Vagina (tissue), 2 donors: ENCODE results near the gene ITIH2. TPM values are rescaled to one million over a fixed set of nuclear protein-coding genes. Genes with fewer than 3 reads are reported as not detected.
"Not testable (repeated sequence)": the region's sequence is repeated elsewhere in the genome, so short reads cannot be mapped to it uniquely, and the experiment has no call there.

Experiments
- DNase-seq, 2 donors: peaks; one replicate each; pipeline ENCODE4 v3.0.0-alpha.2; 2017; ENCODE audit errors: extremely low spot score in 2 of 2
- H3K27ac ChIP-seq: fragments of 200-600 bp; sonication (generic); one replicate; pipeline ENCODE4 v1.5.1; 2019
- H3K27me3 ChIP-seq: fragments of 200-600 bp; sonication (generic); one replicate; pipeline ENCODE4 v1.5.1; 2019
- H3K36me3 ChIP-seq, 2 donors: fragments of 200-600 bp; sonication (generic); one replicate each; pipeline ENCODE4 v1.5.1; 2017 to 2019
- H3K4me1 ChIP-seq: fragments of 200-600 bp; sonication (generic); one replicate; pipeline ENCODE4 v1.5.1; 2019
- H3K4me3 ChIP-seq, 2 donors: fragments of 200-600 bp; sonication (generic); 1 replicate in 1 of 2; 2 replicates in 1 of 2; pipeline ENCODE4 v1.5.1; 2016 to 2019
- H3K9me3 ChIP-seq: fragments of 200-600 bp; sonication (generic); one replicate; pipeline ENCODE4 v1.5.1; 2019
- POLR2A ChIP-seq, 2 donors: fragments of 450-650 bp; IDR thresholded peaks; one replicate each; pipeline ENCODE4 v1.6.1; 2017; ENCODE audit warnings: antibody characterized with exemption in 2 of 2, mild to moderate bottlenecking in 2 of 2, moderate library complexity in 2 of 2
- POLR2AphosphoS5 ChIP-seq, 2 donors: sonication (generic); formaldehyde crosslinking; IDR thresholded peaks; one replicate each; pipeline ENCODE4 v1.9.0; 2017; ENCODE audit warnings: antibody characterized with exemption in 2 of 2, mild to moderate bottlenecking in 2 of 2, low read depth in 1 of 2; ENCODE audit not compliant: insufficient read depth in 1 of 2
- intact Hi-C: fragments of 100-400 bp; cut with DNase I; formaldehyde crosslinking; loops from one replicate; pipeline ENCODE4 v1.15.1; 2023
- total RNA-seq: library from RNA; depleted of rRNA; stranded (reverse); fragments of >200 nt; gene quantifications from one replicate; pipeline ENCODE4 v1.2.3, GENCODE V29; 2016
- TF ChIP-seq, protein P1 (sequence below), 3 experiments: fragments of 450-650 bp in 2 of 3; fragments of 200-600 bp in 1 of 3; sonication (generic) in 1 of 3; IDR thresholded peaks; one replicate each; pipeline ENCODE4 v1.5.1; 2017 to 2019; ENCODE audit warnings: antibody characterized with exemption in 3 of 3, mild to moderate bottlenecking in 2 of 3, moderate library complexity in 2 of 3

ITIH2 gene
- total RNA-seq, 1 donor from 2014 or later: not detected

DNA sequence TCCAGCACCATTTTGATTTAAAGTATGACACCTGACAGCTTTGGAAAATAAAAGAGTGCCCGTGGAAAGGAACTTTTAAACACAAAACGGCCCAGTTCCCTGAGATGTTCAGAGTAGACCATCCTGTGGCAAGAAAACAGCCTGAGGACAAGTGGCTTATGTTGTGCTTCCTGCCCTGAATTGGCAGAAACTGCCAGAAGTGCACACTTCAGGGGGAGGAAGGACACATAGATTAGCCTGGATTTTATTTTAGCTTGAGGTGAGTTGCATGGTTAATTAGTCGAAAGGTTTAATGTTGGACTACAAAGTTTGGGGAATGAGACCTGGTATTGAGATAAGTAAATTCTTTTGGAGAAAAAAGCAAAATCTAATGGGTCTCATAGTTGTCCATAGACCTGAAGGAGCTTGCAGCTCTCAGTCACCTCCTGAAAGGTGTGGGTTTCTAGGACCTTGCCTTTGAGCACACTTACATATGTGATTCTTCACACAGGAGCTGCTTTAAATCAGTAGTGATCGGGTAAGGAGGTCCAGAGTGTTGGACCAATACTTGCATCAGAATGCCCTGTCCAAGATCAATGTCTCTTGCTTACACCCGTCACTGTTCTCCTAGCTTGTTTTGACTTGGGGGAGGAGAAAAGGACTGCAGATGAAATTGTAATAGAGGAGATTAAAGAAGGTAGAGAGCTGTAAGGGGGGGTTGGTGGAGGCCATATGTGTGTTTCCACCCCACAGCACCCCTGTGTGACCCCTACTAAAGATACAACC is 4.9 kb downstream of the ITIH2 start:
- Histone ChIP-seq H3K36me3 (no peaks in the 10 kb centered on the region), H3K27ac (no peak overlapping the region), H3K9me3 (no peaks in the 10 kb centered on the region), H3K27me3 (no peaks in the 10 kb centered on the region), H3K4me1 (no peaks in the 10 kb centered on the region), H3K4me3 (no peak overlapping the region)
- no peak for DNase-seq
- intact Hi-C loops: no loop called here
- no peak for TF ChIP-seq POLR2A (IDR thresholded peaks at IDR 0.05)
- TF ChIP-seq, protein P1, sequence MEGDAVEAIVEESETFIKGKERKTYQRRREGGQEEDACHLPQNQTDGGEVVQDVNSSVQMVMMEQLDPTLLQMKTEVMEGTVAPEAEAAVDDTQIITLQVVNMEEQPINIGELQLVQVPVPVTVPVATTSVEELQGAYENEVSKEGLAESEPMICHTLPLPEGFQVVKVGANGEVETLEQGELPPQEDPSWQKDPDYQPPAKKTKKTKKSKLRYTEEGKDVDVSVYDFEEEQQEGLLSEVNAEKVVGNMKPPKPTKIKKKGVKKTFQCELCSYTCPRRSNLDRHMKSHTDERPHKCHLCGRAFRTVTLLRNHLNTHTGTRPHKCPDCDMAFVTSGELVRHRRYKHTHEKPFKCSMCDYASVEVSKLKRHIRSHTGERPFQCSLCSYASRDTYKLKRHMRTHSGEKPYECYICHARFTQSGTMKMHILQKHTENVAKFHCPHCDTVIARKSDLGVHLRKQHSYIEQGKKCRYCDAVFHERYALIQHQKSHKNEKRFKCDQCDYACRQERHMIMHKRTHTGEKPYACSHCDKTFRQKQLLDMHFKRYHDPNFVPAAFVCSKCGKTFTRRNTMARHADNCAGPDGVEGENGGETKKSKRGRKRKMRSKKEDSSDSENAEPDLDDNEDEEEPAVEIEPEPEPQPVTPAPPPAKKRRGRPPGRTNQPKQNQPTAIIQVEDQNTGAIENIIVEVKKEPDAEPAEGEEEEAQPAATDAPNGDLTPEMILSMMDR (IDR thresholded peaks at IDR 0.05): no peak
- TF ChIP-seq POLR2AphosphoS5 (IDR thresholded peaks at IDR 0.05; ENCODE audit: insufficient read depth in 1 of 2, low read depth in 1 of 2): no peak

DNA sequence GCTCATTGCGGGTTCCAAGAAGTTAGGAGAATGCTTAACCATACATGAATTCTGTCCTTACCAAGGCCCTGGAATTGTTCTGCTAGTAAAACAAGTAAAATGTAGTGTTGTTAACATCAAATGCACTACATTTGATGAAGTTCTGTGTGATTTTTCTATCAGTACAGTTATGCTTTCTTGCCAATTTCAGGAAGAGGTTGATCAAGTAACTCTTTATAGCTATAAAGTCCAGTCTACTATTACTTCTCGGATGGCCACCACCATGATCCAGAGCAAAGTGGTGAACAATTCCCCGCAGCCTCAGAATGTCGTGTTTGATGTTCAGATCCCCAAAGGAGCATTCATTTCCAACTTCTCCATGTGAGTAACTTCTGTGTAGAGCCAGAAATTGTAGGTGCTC is 5.7 kb downstream of the ITIH2 start:
- TF ChIP-seq, protein P1 (IDR thresholded peaks at IDR 0.05): no peak
- DNase-seq: no peak
- intact Hi-C loops: no loop called here
- Histone ChIP-seq H3K36me3 (no peaks in the 10 kb centered on the region), H3K4me1 (no peaks in the 10 kb centered on the region), H3K4me3 (no peak overlapping the region), H3K27me3 (no peaks in the 10 kb centered on the region), H3K9me3 (no peaks in the 10 kb centered on the region), H3K27ac (no peak overlapping the region)

DNA sequence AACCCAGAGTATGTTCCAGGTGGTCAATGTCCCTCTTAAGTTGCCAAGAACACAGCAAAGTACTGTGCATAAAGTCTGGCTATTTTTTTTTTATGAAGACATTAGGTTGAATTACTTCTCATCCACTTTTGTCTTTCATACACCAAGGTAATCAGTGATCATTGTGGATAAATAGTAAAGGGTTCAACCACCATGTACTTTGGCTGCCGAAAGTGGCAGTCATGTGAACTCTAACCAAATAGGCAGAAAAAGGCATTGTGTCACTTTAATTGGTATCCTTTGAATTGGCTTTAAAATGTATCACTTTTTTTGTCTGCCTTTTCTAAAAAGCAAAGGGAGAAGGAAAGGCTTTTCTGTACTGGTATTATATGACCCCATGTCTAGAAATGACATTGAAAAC is 7.3 kb downstream of the ITIH2 start:
- no peak overlapping the region for H3K4me3 ChIP-seq
- no peak for DNase-seq
- intact Hi-C loops: no loop called here
- H3K36me3 ChIP-seq: no peaks in the 10 kb centered on the region
- H3K27ac ChIP-seq: no peak overlapping the region
- no peaks in the 10 kb centered on the region for H3K9me3 ChIP-seq
- H3K27me3 ChIP-seq: no peaks in the 10 kb centered on the region
- H3K4me1 ChIP-seq: no peaks in the 10 kb centered on the region
- no peak for TF ChIP-seq POLR2AphosphoS5 (IDR thresholded peaks at IDR 0.05; ENCODE audit: insufficient read depth in 1 of 2, low read depth in 1 of 2)
- TF ChIP-seq, protein P1 (IDR thresholded peaks at IDR 0.05): no peak
- TF ChIP-seq POLR2A (IDR thresholded peaks at IDR 0.05): no peak

DNA sequence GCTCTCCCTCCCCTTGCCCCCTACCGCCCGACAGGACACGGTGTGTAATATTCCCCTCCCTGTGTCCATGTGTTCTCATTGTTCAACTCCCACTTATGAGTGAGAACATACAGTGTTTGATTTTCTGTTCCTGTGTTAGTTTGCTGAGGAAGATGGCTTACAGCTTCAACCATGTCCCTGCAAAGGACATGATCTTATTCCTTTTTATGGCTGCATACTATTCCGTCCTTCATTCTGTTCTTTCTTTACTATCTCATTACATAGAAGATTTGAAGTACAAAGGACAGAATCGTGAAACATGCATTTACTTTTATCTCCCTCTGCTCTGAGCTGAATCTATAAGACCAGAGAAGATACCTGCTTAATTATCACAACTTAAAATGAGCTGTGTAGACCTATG is 8.0 kb downstream of the ITIH2 start:
- H3K4me3 ChIP-seq, H3K4me1 ChIP-seq, H3K27ac ChIP-seq, H3K27me3 ChIP-seq, intact Hi-C loops, H3K36me3 ChIP-seq, DNase-seq, H3K9me3 ChIP-seq: not testable (repeated sequence)

DNA sequence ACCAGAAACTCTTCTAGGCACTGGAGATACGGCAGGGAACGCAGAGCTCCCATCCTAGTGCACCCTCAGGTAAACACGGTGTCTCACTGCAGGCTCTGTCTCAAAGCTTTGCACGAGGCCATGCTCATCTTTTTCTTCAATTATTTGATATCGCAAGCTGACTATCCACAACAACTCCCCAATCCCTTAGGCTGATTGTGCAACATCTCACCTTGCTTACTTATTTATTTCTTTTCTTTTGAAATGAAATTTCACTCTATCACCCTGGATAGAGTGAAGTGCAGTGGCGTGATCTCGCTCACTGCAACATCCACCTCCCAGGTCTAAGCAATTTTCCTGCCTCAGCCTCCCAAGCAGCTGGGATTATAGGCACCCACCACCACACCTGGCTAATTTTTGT is 12.4 kb downstream of the ITIH2 start:
- no peaks in the 10 kb centered on the region for H3K9me3 ChIP-seq
- H3K27me3 ChIP-seq: no peaks in the 10 kb centered on the region
- H3K4me3 ChIP-seq: no peak overlapping the region
- H3K4me1 ChIP-seq: no peaks in the 10 kb centered on the region
- intact Hi-C loops: no loop called here
- no peak overlapping the region for H3K27ac ChIP-seq
- no peak for DNase-seq
- no peaks in the 10 kb centered on the region for H3K36me3 ChIP-seq
- TF ChIP-seq POLR2A (IDR thresholded peaks at IDR 0.05): no peak
- TF ChIP-seq, protein P1 (IDR thresholded peaks at IDR 0.05): no peak
- no peak for TF ChIP-seq POLR2AphosphoS5 (IDR thresholded peaks at IDR 0.05; ENCODE audit: insufficient read depth in 1 of 2, low read depth in 1 of 2)
